GM18907 (cell line): ENCODE measurements around the gene FAM76B.

Experiments used
- ATAC-seq: cut with Tn5 transposase; IDR thresholded peaks from one replicate; pipeline ENCODE4 v1.9.1; 2021; ENCODE audit warnings: mild to moderate bottlenecking, moderate library complexity; ENCODE audit not compliant: unreplicated experiment

Gene FAM76B

DNA sequence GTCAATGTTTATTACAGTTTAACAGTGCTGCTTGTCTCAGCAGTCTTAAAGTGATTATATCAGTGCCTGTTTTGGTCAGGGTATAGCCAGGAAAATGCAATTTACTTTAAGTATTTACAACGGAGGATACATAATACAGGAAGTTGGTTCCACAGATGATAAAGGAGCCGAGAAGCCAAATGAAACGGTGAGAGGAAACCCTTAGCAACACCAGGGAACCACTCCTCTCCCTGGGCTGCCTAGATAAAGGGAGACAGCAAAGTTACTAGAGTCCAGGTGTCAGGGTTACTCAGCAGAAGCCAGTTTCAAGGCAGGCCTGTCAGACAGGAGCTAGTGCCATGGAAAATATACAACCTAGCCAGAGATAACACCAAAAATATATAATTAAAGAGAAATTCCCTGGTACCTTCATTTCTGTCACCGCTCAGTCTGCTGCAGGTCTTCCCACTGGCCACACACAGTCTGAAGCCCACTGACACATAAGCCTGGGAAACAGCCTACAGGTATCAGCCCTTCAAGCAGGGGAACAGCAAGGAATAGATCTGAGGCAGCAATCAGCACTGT, 55.5 kb downstream of the FAM76B start:
- ATAC-seq, result no peak

DNA sequence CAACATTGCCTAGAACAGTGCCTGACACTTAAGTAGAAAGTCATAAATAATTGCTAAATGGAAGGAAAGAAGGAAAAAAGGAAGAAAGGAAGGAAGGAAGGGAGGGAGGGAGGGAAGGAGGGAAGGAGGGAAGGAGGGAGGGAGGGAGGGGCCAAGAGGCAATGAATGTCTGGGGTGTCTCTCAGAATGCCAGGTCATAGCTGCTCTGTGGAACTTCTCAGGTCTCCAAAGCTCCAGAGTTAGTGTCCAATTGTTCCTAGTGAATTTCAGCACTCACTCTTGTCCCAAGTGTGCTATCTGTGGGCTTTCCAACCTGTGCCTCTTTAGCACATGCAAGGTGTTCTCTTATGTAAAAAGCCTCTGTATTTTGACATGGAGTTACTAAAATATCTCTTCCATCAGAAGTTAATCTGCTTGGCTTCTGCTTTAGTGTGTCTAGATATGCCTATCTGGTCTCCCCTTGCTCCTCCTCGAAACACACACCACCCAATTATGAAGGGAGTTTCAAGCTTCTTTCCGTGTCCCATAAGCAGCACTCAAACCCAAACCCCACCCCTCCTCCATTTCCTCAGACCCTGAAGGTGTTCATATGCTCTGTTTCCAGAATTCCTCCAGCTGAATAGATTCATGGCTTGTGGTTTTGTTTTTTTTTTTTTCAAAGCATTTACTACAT, 56.5 kb downstream of the FAM76B start:
- no peak for ATAC-seq

DNA sequence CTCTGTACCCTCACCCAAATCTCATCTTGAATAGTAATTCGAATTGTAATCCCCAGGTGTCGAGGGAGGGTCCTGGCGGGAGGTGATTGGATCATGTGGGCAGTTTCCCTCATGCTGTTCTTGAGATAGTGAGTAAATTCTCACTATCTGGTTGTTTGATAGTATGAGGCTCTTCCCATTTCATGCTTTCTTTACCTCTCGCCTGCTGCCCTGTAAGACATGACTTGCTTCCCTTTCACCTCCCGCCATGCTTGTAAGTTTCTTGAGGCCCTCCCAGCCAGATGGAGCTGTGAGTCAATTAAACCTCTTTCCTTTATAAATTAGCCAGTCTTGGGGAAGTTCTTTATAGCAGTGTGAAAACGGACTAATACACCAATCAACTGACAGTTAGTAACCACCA, 60.1 kb downstream of the FAM76B start:
- no peak for ATAC-seq

DNA sequence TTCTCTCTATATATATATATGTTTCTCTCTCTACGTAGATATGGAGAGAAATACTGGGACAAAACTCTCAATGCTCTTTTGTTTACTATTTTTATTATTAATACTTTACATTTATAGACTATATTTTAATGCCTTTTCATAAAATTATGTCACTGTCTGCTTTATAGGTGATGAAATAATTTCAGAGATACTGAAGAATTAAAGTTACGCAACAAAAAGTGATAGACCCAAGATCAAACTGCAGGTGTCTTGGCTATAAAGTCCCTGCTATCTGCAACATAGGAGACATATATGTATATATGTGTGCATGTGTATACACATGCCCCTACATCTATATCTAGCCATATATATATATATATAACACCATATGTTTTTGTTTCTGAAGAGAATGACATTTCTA, 60.8 kb downstream of the FAM76B start:
- ATAC-seq, result no peak

DNA sequence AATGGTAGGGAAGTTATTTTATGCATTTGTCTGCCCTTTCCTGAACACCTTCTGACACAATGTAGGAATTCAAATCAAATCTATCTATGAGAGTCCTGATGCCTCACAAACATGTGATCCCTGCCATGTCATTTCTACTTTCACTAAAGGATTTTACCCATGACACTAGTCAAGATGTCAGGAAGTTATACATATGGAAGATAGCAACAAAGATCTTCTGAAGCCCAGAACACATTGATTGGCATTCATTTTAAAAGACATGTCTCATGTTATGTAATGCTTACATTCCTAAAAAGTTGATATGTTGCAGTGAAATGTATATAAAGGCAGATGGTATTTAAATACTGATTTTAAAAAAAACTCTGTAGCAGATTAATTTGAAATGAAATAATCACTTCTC, 61.5 kb downstream of the FAM76B start:
- no peak for ATAC-seq

DNA sequence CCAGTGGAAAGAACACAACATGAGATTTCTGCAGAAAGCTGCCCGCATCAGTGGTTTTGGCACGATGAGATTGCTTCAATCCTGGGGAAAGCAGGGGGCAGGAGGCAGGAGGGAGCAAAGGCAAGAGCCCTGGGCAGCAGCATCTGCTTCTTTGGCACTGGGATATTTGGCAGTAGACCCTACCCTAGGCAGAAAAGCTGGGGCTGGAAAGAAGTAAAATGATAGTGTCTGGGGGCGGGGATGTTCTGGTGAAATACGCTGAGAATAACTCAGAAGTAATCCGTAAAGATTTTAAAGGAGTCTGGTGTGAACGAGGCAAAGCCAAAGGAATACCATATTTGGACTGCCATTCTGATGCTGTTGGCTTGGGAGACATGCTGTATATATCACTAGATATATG, 62.0 kb downstream of the FAM76B start:
- no peak for ATAC-seq

DNA sequence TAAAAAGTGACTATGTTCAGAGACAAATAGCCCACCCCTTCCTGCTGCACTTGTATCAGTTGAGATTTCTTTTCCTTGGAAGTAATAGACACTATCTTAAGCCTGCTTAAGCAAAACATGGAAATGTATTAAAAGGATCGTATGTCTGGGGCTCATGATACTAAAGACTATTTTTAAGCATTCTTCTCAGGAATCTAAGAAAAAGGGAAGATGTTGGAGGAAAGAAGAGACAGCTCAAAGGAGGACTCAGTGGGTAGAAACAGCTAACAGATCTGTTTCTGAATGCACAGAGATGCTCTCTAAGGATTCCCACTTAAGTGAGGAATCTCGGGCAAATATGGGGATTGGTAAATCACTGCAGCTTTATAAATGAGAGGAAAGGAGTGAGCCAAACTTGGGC, 62.5 kb downstream of the FAM76B start:
- no peak for ATAC-seq

DNA sequence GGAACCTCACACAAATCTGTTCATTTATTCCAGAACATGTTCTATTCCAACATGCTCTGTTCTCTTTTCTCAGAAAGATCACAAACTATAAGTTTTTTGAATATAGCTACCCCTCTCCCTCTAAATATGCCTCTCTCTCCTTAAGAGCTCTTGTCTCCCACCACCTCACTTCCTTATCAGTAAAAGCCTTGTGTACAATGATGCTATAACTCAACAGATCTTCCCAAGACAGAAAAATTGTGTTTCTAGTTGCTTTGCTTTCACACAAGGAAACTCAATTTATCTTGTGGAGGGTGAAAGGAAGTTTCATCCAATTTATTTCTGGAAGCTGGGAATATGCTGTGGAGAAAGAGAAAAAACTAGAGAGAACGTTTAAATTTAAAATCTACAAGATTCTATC, 64.4 kb downstream of the FAM76B start:
- no peak for ATAC-seq

DNA sequence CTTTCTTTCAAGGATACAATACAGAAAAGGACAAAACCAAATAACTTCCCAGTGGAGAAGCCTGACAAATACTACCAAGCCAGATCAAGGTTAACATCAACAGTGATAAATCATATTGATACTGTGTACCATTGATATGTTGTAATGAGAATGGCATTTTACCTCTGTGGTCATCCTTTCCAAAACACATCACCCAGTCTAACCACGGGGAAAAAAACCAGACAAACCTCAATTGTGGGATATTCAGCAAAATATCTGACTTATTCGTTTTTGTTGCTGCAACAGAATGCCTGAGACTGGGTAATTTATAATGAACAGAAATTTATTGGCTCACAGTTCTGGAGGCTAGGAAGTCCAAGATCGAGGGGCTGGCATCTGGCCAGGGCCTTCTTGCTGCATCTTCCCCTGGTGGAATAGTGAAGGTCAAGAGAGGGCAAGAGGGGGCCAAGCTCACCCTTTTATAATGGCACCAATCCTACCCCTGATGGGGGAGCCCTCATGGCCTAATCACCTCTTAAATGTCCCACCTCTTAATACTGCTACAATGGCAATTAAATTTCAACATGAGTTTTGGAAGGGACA, 66.1 kb downstream of the FAM76B start:
- ATAC-seq, result no peak

DNA sequence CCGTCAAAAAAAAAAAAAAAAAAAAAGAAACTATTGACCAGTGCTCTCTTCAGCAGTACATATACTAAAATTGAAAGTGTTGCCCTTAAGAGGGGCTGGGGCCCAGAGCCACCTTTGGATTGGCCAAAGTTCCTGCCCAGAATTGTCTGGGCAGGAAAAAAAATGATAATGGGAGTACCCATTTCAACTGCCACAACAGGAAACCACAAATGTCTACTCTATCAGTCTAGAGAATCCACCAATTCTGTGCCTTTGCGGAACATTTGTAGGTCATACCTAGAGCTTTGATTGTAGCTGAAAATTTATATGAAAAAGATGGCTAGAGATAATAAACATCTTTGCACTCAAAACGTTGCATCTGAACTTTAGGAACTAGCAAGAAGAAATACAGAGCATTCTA, 69.4 kb downstream of the FAM76B start:
- no peak for ATAC-seq
